AG08396 (cell line): ENCODE data around the gene SLC35A2.

Experiments
- DNase-seq: peaks from one replicate; pipeline ENCODE4 v3.0.0; 2012; ENCODE audit warnings: low spot score, mixed read lengths

SLC35A2 gene

GRCh38 chrX:48927736-48928382, 16.4 kb upstream of the SLC35A2 start:
- no peak for DNase-seq

GRCh38 chrX:48927123-48927522, 15.7 kb upstream of the SLC35A2 start:
- DNase-seq, result no peak

- DNase-seq, result no peak
Measured at GRCh38 chrX:48924270-48924669, 12.8 kb upstream of the SLC35A2 start.

GRCh38 chrX:48923771-48924170, 12.3 kb upstream of the SLC35A2 start:
- no peak for DNase-seq

- DNase-seq, result no peak
Measured at GRCh38 chrX:48920718-48921104, 9.3 kb upstream of the SLC35A2 start.

- DNase-seq, result no peak
Measured at GRCh38 chrX:48919947-48920717, 8.7 kb upstream of the SLC35A2 start.

GRCh38 chrX:48919360-48919841, 8.0 kb upstream of the SLC35A2 start:
- DNase-seq, result no peak

- peak; percentile 81 for DNase-seq
Measured at GRCh38 chrX:48918643-48919340, 7.3 kb upstream of the SLC35A2 start, which contains the start of gene PIM2. PIM2 (minus strand) TSS chrX:48919024; CDS start chrX:48918834, 190 bp downstream.

- DNase-seq, result no peak
Measured at GRCh38 chrX:48918301-48918642, 6.8 kb upstream of the SLC35A2 start.

- DNase-seq, result peak; percentile 92
Measured at GRCh38 chrX:48917139-48918001, 5.9 kb upstream of the SLC35A2 start.

- no peak for DNase-seq
Measured at GRCh38 chrX:48914593-48915493, 3.4 kb upstream of the SLC35A2 start.

- no peak for DNase-seq
Measured at GRCh38 chrX:48913605-48914366, 2.3 kb upstream of the SLC35A2 start.

- peak; percentile 29 for DNase-seq
Measured at GRCh38 chrX:48910926-48911411, 477 bp downstream of the SLC35A2 start.

GRCh38 chrX:48909703-48910294, 1.6 kb downstream of the SLC35A2 start:
- no peak for DNase-seq

- DNase-seq, result no peak
Measured at GRCh38 chrX:48908600-48908999, 2.8 kb downstream of the SLC35A2 start.

- no peak for DNase-seq
Measured at GRCh38 chrX:48905090-48905790, 6.2 kb downstream of the SLC35A2 start.

GRCh38 chrX:48904626-48905025, 6.8 kb downstream of the SLC35A2 start:
- DNase-seq, result no peak

GRCh38 chrX:48904180-48904579, 7.3 kb downstream of the SLC35A2 start:
- no peak for DNase-seq

GRCh38 chrX:48903290-48903689, 8.2 kb downstream of the SLC35A2 start:
- no peak for DNase-seq
